Stimulated activated CD4-positive, alpha-beta T cell treated with anti-CD3 and anti-CD28 coated beads, Interleukin-4, amount 100 ng/mL, for 48 hours (primary cell): ENCODE data around the gene PSKH1.
A peak's percentile ranks its signal among the peaks of the same experiment; 100 is the strongest.
"Not testable (repeated sequence)": the region's sequence is repeated elsewhere in the genome, so short reads cannot be mapped to it uniquely, and the experiment has no call there.

Source experiments
- DNase-seq, 2 donors: peaks; one replicate each; pipeline ENCODE4 v3.0.0-alpha.2; 2020; ENCODE audit warnings: low read depth in 2 of 2

Gene PSKH1

GRCh38 chr16:67924140-67924906 is 31.3 kb downstream of the PSKH1 start:
- DNase-seq, result no peak

GRCh38 chr16:67926181-67926750 is 33.2 kb downstream of the PSKH1 start:
- no peak for DNase-seq

GRCh38 chr16:67927131-67927941 is 34.3 kb downstream of the PSKH1 start:
- DNase-seq, result no peak

GRCh38 chr16:67928147-67928546 is 35.1 kb downstream of the PSKH1 start:
- DNase-seq, result no peak

GRCh38 chr16:67928561-67929364 is 35.7 kb downstream of the PSKH1 start:
- DNase-seq, result peak; percentile 66 to 74

- no peak for DNase-seq
Observed at GRCh38 chr16:67930191-67930590, 37.1 kb downstream of the PSKH1 start.

- no peak for DNase-seq
Observed at GRCh38 chr16:67930678-67931211, 37.7 kb downstream of the PSKH1 start.

GRCh38 chr16:67931712-67932461 is 38.8 kb downstream of the PSKH1 start, which contains the start of gene CTRL:
Gene CTRL (minus strand): TSS chr16:67931862. CDS start chr16:67931852, 10 bp downstream.
- no peak for DNase-seq

GRCh38 chr16:67932462-67932840 is 39.4 kb downstream of the PSKH1 start:
- no peak for DNase-seq

GRCh38 chr16:67933805-67934204 is 40.8 kb downstream of the PSKH1 start:
- DNase-seq, result no peak

GRCh38 chr16:67934306-67935100 is 41.4 kb downstream of the PSKH1 start:
- no peak for DNase-seq

GRCh38 chr16:67935101-67935401 is 42.0 kb downstream of the PSKH1 start:
- DNase-seq, result no peak

GRCh38 chr16:67935402-67936123 is 42.5 kb downstream of the PSKH1 start:
- DNase-seq, result peak; percentile 89 to 95

- DNase-seq, result no peak
Observed at GRCh38 chr16:67936124-67936879, 43.2 kb downstream of the PSKH1 start, which contains the start of gene PSMB10. Gene PSMB10 (minus strand): TSS chr16:67936850. CDS start chr16:67936749, 101 bp downstream.

GRCh38 chr16:67936880-67937605 is 44.0 kb downstream of the PSKH1 start:
- DNase-seq, result peak; percentile 65 to 75

- not testable (repeated sequence) for DNase-seq
Observed at GRCh38 chr16:67937713-67938112, 44.7 kb downstream of the PSKH1 start.

GRCh38 chr16:67939507-67940445 is 46.7 kb downstream of the PSKH1 start:
- DNase-seq, result peak; percentile 41 to 48
